CD4-positive, alpha-beta T cell treated with Interleukin-1 beta for 1 hour (primary cell): Measurements from ENCODE around the gene RTEL1.

ENCODE experiments used
- DNase-seq, 2 donors: peaks; one replicate each; pipeline ENCODE4 v3.0.0-alpha.2; 2020 to 2022

RTEL1 gene

DNA sequence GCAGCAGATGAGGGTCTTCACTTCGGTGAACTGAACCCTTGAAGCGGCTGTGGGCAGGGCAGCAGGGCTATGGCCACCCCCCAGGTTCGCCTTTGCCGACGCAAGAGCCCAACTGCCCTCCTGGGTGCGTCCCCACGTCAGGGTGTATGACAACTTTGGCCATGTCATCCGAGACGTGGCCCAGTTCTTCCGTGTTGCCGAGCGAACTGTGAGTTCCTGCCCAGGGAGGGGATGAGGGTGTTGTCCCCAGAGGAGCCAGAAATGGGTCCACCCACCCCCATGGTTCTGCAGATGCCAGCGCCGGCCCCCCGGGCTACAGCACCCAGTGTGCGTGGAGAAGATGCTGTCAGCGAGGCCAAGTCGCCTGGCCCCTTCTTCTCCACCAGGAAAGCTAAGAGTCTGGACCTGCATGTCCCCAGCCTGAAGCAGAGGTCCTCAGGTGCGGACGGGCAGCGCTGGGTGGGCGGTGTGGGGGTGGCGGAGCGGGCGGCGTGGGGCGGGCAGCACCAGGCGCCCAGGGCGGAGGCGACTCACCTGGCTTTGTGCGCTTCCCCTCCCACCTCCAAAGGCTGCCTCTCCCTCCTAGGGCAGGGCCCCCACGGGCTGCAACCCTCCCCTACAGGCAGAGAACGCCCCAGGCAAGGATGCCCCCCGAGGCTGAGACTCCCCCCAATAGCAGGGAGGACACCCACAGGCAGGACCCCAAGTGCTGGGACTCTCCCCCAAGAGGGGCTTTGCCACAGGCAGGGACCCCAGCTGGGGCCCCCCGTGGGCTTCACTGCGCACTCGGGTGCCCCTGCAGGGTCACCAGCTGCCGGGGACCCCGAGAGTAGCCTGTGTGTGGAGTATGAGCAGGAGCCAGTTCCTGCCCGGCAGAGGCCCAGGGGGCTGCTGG is 32.1 kb downstream of the RTEL1 start:
- DNase-seq: no peak

DNA sequence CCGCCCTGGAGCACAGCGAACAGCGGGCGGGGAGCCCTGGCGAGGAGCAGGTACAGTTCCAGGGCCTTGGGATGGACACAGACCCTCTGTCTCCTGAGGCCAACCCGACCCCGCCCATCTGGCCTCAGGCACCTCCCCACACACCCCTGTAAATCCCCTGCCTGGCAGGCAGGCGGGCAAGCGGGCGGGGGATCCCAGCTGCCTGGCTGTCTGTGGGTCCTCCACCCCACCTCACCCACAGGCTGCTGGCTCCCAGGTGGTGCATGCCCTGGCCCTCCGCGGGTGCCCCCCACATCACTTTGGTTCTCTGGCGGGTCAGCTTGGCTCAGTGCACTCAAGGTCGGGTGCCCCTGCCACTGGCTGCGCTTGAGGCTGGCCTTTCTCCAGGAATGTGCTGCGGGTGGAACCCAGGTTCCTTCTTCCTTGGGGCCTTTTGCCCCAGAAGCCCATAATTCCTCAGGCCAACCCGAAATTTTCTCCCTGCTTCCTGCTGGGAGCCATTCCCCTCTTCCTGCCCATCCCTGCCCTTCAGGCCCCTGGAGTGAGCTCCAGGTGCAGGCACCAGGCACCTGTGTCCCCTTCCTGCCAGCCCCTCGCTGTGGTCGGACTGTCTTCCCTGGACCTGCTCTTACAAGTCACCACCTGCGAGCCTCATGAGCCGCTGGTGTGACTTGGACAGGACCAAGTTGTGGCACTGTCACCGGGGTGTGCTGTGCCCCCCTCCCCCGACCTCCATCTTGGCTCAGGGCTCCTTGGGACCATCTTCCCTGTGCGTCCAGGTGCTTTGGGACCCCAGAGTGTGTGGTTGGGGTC is 33.0 kb downstream of the RTEL1 start:
- DNase-seq: no peak

DNA sequence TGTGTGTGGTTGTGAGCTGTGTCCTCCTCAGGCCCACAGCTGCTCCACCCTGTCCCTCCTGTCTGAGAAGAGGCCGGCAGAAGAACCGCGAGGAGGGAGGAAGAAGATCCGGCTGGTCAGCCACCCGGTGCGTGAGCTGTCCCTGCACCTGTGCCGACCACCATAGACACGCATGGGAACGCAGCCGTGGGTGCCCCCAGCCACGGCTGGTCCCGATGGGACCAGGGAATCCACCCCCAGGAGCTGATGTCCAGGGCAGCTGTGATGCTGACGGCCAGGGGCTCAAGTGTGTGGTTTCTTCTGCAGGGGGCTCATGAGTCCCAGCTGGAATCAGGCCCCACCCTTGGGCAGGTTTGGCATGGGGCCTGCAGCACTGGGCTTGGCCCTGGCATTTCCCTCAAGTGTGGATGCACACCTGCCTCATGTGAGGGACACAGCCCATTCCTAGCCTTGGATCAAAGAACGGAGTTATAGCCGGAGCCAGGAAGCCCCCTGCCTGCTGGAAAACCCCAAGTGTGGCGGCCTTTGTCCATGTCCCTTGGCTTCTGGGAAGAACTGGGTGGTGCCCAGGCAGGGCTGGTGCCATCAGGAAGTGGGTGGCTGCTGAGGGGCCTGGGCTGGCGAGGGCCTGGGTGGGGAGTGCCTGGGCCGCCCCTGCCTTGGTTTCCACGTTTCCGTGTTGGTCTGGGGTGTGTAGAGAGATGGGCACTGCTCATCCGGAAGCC is 33.8 kb downstream of the RTEL1 start:
- no peak for DNase-seq

DNA sequence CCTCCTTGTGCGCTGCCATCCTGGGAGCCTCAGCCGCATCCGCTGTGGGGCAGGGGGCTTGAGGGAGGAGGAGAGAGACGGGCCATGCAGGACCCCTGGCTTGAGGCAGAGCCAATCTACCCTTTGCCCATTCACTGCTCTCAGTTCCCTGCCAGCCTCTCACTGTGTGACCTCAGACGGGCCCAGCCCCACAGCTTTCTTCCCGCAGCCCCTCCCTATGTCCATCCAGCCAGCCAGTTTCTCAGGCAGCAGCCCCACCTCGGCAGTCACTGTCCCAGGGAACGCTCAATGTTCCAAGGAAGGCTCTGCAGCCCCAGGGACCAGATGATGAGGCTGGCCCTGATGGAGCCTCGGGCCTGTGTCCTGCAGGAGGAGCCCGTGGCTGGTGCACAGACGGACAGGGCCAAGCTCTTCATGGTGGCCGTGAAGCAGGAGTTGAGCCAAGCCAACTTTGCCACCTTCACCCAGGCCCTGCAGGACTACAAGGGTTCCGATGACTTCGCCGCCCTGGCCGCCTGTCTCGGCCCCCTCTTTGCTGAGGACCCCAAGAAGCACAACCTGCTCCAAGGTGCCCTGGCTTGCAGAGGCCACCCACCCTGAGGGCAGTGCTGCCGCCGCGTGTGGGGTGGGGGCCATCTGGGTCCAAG is 34.4 kb downstream of the RTEL1 start:
- no peak for DNase-seq

DNA sequence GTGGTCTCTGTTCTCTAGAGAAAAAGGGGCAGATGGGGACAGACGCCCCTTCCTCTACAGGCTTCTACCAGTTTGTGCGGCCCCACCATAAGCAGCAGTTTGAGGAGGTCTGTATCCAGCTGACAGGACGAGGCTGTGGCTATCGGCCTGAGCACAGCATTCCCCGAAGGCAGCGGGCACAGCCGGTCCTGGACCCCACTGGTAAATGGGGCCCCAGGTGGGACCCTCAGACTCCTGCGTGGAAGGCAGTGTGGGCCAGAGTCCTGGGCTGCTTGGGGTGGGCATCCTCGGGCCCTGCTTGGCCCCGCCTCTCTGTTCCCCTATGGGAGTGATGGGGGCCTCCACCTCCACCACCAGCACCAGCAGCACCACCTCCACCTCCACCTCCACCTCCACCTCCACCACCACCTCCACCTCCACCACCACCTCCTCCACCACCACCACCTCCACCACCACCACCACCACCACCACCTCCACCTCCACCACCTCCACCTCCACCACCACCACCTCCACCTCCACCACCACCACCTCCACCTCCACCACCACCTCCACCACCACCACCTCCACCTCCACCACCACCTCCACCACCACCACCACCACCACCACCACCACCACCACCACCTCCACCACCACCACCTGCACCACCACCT is 35.1 kb downstream of the RTEL1 start:
- no peak for DNase-seq

DNA sequence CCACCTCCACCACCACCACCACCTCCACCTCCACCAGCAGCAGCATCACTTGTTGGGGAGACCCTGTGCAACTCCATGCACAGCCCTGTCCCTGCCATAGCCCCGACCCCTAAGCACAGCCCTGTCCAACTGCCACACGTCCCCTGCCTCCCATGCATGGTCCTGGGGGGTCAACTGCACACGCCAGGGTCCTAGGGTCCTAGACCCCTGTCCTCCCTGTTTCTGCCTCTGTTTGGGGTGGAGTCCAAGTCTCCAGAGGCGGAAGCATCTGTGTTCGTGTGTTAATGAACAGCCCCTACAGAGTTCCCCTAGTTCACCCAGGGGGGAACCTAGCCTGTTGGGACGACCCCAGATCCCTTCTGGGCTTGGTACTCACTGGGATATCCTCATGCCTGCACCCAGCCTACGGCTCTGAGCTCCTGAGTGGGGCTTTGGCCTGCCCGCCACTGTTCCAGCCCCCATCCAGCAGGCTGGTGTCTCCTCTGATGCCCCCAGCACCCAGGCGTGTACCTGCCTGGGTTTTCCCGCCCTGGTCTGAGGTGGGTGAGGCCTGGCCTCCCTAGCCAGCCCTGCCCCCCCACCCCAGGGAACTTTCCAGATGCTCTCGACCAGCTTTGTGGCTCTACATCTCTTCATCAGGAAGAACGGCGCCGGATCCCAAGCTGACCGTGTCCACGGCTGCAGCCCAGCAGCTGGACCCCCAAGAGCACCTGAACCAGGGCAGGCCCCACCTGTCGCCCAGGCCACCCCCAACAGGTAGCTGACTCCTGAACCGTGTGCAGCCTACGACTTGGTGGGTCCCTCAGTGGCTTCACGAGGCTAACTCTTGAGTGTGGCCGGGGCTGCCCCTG is 35.8 kb downstream of the RTEL1 start:
- no peak for DNase-seq

DNA sequence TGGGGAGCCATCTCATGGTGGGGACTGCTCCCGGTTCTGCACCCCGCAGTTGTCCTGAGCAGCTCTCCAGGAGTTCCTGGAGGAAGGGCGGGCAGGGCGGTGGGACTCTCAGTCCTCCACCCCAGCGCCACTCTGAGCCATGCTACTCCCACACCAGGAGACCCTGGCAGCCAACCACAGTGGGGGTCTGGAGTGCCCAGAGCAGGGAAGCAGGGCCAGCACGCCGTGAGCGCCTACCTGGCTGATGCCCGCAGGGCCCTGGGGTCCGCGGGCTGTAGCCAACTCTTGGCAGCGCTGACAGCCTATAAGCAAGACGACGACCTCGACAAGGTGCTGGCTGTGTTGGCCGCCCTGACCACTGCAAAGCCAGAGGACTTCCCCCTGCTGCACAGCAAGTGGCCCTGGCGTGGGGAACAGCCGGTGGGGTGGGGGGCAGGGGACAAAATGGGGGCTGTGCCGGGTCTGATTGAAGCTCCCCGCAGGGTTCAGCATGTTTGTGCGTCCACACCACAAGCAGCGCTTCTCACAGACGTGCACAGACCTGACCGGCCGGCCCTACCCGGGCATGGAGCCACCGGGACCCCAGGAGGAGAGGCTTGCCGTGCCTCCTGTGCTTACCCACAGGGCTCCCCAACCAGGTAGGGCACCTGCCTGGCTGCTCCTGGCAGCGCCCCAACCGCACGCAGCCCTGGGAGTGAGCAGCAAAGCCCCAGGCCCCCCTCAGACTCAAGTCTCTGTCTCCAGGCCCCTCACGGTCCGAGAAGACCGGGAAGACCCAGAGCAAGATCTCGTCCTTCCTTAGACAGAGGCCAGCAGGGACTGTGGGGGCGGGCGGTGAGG is 36.7 kb downstream of the RTEL1 start:
- DNase-seq: no peak

DNA sequence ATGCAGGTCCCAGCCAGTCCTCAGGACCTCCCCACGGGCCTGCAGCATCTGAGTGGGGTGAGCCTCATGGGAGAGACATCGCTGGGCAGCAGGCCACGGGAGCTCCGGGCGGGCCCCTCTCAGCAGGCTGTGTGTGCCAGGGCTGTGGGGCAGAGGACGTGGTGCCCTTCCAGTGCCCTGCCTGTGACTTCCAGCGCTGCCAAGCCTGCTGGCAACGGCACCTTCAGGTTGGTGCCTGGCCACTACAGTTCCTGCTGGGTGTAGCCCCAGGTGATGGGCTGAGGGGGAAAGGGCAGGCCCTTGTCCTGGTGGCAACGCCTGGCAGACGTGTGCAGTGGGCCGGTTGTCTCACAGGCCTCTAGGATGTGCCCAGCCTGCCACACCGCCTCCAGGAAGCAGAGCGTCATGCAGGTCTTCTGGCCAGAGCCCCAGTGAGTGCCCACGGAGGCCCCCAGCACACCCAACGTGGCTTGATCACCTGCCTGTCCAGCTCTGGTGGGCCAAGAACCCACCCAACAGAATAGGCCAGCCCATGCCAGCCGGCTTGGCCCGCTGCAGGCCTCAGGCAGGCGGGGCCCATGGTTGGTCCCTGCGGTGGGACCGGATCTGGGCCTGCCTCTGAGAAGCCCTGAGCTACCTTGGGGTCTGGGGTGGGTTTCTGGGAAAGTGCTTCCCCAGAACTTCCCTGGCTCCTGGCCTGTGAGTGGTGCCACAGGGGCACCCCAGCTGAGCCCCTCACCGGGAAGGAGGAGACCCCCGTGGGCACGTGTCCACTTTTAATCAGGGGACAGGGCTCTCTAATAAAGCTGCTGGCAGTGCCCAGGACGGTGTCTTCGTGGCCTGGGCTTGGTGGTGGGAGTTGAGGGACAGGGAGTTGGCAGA is 37.6 kb downstream of the RTEL1 start:
- no peak for DNase-seq

DNA sequence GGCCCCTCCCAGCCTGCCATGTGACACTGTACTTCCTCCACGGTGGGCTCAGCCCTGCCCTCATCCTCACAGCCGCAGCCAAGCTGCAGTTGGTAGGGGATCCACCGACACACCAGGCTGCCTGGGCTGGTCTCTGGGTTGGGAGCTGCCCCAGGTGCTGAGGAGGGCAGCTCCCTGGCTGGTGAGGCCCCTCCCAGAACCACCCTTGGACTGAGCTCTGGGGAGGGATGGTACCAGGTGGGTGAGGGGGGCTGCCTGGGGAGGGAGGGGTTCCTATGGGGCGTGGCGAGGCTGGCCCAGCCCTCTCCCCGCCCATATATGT is 38.2 kb downstream of the RTEL1 start:
- DNase-seq: peak; percentile 31 to 52

DNA sequence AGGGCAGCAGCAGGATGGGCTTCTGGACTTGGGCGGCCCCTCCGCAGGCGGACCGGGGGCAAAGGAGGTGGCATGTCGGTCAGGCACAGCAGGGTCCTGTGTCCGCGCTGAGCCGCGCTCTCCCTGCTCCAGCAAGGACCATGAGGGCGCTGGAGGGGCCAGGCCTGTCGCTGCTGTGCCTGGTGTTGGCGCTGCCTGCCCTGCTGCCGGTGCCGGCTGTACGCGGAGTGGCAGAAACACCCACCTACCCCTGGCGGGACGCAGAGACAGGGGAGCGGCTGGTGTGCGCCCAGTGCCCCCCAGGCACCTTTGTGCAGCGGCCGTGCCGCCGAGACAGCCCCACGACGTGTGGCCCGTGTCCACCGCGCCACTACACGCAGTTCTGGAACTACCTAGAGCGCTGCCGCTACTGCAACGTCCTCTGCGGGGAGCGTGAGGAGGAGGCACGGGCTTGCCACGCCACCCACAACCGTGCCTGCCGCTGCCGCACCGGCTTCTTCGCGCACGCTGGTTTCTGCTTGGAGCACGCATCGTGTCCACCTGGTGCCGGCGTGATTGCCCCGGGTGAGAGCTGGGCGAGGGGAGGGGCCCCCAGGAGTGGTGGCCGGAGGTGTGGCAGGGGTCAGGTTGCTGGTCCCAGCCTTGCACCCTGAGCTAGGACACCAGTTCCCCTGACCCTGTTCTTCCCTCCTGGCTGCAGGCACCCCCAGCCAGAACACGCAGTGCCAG is 38.7 kb downstream of the RTEL1 start, which contains the start of gene TNFRSF6B:
Gene TNFRSF6B (plus strand): TSS at position 25 of the 729 bp plus-strand sequence. CDS start 116 bp downstream, at position 141.
- no peak for DNase-seq

DNA sequence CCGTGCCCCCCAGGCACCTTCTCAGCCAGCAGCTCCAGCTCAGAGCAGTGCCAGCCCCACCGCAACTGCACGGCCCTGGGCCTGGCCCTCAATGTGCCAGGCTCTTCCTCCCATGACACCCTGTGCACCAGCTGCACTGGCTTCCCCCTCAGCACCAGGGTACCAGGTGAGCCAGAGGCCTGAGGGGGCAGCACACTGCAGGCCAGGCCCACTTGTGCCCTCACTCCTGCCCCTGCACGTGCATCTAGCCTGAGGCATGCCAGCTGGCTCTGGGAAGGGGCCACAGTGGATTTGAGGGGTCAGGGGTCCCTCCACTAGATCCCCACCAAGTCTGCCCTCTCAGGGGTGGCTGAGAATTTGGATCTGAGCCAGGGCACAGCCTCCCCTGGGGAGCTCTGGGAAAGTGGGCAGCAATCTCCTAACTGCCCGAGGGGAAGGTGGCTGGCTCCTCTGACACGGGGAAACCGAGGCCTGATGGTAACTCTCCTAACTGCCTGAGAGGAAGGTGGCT is 39.3 kb downstream of the RTEL1 start:
- DNase-seq: no peak

DNA sequence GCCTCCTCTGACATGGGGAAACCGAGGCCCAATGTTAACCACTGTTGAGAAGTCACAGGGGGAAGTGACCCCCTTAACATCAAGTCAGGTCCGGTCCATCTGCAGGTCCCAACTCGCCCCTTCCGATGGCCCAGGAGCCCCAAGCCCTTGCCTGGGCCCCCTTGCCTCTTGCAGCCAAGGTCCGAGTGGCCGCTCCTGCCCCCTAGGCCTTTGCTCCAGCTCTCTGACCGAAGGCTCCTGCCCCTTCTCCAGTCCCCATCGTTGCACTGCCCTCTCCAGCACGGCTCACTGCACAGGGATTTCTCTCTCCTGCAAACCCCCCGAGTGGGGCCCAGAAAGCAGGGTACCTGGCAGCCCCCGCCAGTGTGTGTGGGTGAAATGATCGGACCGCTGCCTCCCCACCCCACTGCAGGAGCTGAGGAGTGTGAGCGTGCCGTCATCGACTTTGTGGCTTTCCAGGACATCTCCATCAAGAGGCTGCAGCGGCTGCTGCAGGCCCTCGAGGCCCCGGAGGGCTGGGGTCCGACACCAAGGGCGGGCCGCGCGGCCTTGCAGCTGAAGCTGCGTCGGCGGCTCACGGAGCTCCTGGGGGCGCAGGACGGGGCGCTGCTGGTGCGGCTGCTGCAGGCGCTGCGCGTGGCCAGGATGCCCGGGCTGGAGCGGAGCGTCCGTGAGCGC is 39.9 kb downstream of the RTEL1 start:
- DNase-seq: no peak

DNA sequence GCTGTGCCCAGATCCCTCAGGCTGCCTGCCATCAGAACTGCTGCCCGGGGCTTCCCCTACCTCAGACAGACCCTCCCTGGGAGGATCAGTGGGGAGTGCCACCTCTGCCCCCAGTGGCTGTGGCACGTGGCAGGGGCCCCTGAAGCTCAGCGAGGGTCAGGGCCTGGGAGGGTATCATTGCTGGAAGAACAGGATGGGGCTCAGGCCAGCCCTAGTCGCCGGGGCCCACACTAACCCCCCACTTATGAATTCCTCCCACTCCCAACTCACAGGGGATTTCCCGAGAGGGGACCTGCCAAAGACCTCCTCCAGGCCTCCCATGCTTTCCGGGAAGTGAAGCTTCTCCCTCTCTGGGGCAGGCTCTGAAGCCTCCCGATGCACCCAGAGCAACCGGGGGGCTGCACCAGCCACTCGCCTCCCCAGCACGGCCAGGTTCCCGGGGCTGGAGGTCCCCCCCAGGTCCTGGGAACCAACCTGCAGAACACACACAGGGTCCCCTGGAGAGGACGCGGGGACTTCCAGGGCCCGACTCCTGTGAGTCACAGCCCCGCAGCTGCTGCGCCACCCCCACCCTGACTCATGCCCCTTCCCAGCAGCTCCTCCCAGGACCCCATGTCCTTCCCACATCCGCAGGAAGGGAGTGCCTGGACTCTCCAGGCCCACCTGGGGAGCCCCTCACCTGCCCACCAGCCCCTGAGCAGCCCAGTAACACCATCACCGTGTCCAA is 40.8 kb downstream of the RTEL1 start:
- no peak for DNase-seq

DNA sequence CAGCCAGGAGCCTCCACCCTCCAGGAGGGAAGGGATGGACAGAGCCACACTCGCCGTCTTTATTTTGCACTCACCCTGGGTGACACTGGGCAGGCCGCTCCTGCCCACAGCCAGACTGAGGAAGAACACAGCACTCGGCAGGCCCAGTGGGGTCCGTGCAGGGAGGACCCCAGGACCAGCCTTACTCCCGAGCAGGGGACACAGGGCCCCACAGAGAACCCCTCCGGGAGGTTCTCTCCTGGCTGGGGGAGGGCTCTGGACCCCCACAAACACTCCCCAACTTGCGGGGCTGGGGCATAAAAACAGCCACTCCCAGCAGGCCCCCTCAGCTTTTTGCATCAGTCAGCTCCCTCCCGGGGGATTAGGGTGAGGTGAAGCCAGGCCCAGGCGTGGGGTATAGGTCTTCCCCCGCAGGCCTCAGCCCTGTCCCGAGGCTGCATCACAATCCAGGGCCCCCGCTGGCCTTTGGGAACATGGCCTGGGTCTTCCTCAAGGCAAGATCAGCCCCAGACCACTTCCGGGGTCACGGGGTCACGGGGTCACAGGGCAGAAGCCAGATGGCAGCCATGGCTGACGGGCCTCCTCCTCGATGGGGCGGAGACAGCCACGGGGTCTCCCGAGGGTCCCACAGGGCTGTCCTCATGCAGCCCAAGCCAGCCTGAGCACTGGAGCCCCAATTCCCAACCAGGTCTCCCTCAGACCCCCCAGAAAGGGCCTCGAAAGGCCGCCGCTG is 41.5 kb downstream of the RTEL1 start:
- no peak for DNase-seq

DNA sequence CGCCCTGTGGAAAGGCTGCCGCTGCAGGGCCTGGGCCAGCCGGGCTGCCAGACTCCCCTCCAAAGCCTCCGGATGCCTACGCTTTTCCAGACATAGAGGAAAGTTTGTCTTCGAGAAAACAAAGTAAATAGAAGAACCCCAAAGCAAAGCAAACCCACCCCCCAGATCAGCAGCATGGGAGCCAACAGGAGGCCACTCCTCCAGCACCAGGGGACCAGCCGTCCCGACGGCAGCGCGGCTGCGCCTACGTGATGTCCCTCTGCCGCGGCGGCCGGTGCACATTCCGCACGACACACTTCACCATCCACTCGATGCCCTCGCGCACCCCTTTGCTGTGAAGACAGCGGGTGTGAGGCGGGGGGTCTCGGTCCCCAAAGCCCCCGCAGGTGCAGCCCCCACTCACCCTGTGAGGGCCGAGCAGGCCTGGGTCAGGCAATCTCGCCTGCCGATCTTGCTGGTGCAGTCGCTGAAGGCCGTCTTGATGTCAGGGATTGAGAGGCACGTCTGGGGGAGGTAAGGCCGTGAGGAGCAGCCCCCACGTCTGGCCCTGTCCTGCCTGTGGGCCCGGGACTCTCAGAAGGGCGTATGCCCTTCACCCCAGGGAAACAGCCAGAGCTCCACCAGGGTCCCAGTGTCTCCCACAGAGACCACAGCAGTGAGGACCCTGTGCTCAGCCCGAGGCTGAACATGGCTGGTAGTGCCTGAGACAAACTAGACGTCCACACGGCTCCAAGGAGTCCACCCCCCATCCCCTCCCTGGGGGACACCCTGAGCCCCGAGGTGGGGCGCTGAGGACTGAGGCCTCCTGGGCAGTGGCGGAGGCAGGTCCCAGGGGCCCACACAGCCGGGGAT is 42.3 kb downstream of the RTEL1 start:
- DNase-seq: no peak

DNA sequence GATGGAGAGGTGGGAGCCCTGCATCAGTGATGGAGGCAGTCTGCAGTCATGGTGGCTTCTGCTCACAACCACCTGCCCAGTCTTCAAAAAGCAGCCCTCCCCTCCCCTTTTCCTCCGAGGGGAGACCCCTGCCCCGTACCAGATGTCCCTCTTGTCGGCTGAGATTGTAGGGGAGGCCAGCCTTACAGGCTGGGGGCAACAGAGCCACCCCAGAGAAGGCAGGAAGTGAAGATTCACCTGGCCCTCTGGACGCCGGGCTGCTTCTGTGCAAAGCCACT is 42.9 kb downstream of the RTEL1 start:
- no peak for DNase-seq
